Caco-2 (cell line): ENCODE measurements around the gene TRAK1. TPM values are rescaled to one million over a fixed set of nuclear protein-coding genes. Genes with fewer than 3 reads are reported as not detected.

Source experiments
- BruUV-seq: library from RNA; stranded (reverse); fragments of 400-500 nt; replicated peaks from 2 replicates; lab custom pipeline; 2021; lab: Mats Ljungman, UMichigan
- CTCF ChIA-PET: fragments of 300-600 bp; sonication (Branson Sonifier 250); formaldehyde crosslinking; loops from one replicate; lab custom pipeline; 2022; ENCODE audit warnings: antibody characterized with exemption; lab: Charles Lee
- POLR2A ChIA-PET: fragments of 300-600 bp; sonication (Branson Sonifier 250); formaldehyde crosslinking; loops from one replicate; lab custom pipeline; 2022; ENCODE audit warnings: antibody characterized with exemption; lab: Charles Lee
- DNase-seq, 2 experiments: peaks; one replicate each; pipeline versions ENCODE4 v3.0.0 to v3.0.0-alpha.2; 2020 to 2022
- H3K27me3 ChIP-seq: replicated peaks from 2 replicates; pipeline ENCODE4 v1.6.0; 2011; ENCODE audit warnings: low read length; ENCODE audit not compliant: control insufficient read depth, insufficient read depth
- H3K36me3 ChIP-seq: 2 replicates; pipeline ENCODE4 v1.5.1; 2011; ENCODE audit warnings: low read length; ENCODE audit not compliant: control insufficient read depth, insufficient read depth
- H3K4me1 ChIP-seq: fragments of 250-450 bp; sonication (Bioruptor Pico); 2 replicates; pipeline ENCODE4 v1.5.1; 2020; ENCODE audit warnings: mild to moderate bottlenecking
- H3K4me3 ChIP-seq: 2 replicates; pipeline ENCODE4 v1.5.1; 2011; ENCODE audit warnings: low read depth, mild to moderate bottlenecking, control low read depth, low read length
- H3K9me3 ChIP-seq: fragments of 250-450 bp; sonication (Bioruptor Pico); 2 replicates; pipeline ENCODE4 v1.5.1; 2020; ENCODE audit warnings: mild to moderate bottlenecking, moderate library complexity
- H3K27ac Mint-ChIP-seq: one replicate; pipeline ENCODE4 v1.8.0; 2022; ENCODE audit warnings: mixed read lengths; ENCODE audit not compliant: unreplicated experiment
- H3K27me3 Mint-ChIP-seq: one replicate; pipeline ENCODE4 v1.8.0; 2022; ENCODE audit warnings: mixed read lengths; ENCODE audit not compliant: insufficient read depth, unreplicated experiment
- H3K36me3 Mint-ChIP-seq: one replicate; pipeline ENCODE4 v1.8.0; 2022; ENCODE audit warnings: mild to moderate bottlenecking, mixed read lengths; ENCODE audit not compliant: insufficient read depth, unreplicated experiment
- H3K4me1 Mint-ChIP-seq: one replicate; pipeline ENCODE4 v1.8.0; 2022; ENCODE audit warnings: low read depth, mixed read lengths; ENCODE audit not compliant: unreplicated experiment
- H3K4me3 Mint-ChIP-seq: one replicate; pipeline ENCODE4 v1.8.0; 2022; ENCODE audit warnings: mild to moderate bottlenecking, moderate library complexity, mixed read lengths; ENCODE audit not compliant: unreplicated experiment
- H3K9me3 Mint-ChIP-seq: one replicate; pipeline ENCODE4 v1.8.0; 2022; ENCODE audit warnings: mixed read lengths; ENCODE audit not compliant: unreplicated experiment
- intact Hi-C: fragments of 100-400 bp; cut with micrococcal nuclease; formaldehyde crosslinking; loops from one replicate; pipeline ENCODE4 v1.10.0; 2022; ENCODE audit not compliant: unreplicated experiment
- total RNA-seq: library from RNA; stranded (reverse); gene quantifications from 2 replicates; pipeline ENCODE4 v1.2.3, GENCODE V29; 2022
- TF ChIP-seq, protein P1 (sequence below), 2 experiments: fragments of 200-600 bp in 1 of 2; IDR thresholded peaks; 1 replicate in 1 of 2; 2 replicates in 1 of 2; pipeline versions ENCODE4 v1.5.1 to v1.8.0; 2011 to 2022; ENCODE audit warnings: antibody characterized with exemption in 1 of 2, control low read depth in 1 of 2, inconsistent platforms in 1 of 2, low read depth in 1 of 2, low read length in 1 of 2, mild to moderate bottlenecking in 1 of 2, moderate library complexity in 1 of 2; ENCODE audit not compliant: insufficient read depth in 1 of 2, severe bottlenecking in 1 of 2, unreplicated experiment in 1 of 2

Gene TRAK1
- total RNA-seq, 1 experiment from 2014 or later: 33.3 TPM

- TSS peak; percentile 68 for BruUV-seq
- Mint-ChIP-seq H3K9me3 (no peaks in the 10 kb centered on the region), H3K27me3 (no peaks in the 10 kb centered on the region), H3K27ac (peak overlapping the region; percentile 79), H3K4me3 (peak overlapping the region; percentile 39), H3K4me1 (peaks cover 27% of the 10 kb centered on the region), H3K36me3 (peaks cover 5% of the 10 kb centered on the region)
- Histone ChIP-seq H3K4me1 (peaks cover 39% of the 10 kb centered on the region), H3K36me3 (no peaks in the 10 kb centered on the region), H3K4me3 (no peak overlapping the region), H3K27me3 (no peaks in the 10 kb centered on the region), H3K9me3 (no peaks in the 10 kb centered on the region)
- intact Hi-C loops: loop anchor here (1.0 kb wide), 5 partner anchors 13 to 327 kb away; no protein-coding TSS in a partner anchor
- peak; percentile 59 to 71 for DNase-seq
- CTCF ChIA-PET: interaction anchor here (0.6 to 4.6 kb wide), 16 partner anchors 9 to 1418 kb away, joined by 3 to 183 read pairs (median 5); no protein-coding TSS in a partner anchor
- TF ChIP-seq, protein P1, sequence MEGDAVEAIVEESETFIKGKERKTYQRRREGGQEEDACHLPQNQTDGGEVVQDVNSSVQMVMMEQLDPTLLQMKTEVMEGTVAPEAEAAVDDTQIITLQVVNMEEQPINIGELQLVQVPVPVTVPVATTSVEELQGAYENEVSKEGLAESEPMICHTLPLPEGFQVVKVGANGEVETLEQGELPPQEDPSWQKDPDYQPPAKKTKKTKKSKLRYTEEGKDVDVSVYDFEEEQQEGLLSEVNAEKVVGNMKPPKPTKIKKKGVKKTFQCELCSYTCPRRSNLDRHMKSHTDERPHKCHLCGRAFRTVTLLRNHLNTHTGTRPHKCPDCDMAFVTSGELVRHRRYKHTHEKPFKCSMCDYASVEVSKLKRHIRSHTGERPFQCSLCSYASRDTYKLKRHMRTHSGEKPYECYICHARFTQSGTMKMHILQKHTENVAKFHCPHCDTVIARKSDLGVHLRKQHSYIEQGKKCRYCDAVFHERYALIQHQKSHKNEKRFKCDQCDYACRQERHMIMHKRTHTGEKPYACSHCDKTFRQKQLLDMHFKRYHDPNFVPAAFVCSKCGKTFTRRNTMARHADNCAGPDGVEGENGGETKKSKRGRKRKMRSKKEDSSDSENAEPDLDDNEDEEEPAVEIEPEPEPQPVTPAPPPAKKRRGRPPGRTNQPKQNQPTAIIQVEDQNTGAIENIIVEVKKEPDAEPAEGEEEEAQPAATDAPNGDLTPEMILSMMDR (IDR thresholded peaks at IDR 0.05; ENCODE audit: insufficient read depth in 1 of 2, low read depth in 1 of 2, low read length in 1 of 2, severe bottlenecking in 1 of 2, unreplicated experiment in 1 of 2): peak; percentile 75 to 86
- POLR2A ChIA-PET: interaction anchor here (0.8 to 1.0 kb wide), 2 partner anchors 13 to 74 kb away, joined by 3 to 4 read pairs; no protein-coding TSS in a partner anchor
These were observed 26.2 kb downstream of the TRAK1 start for GRCh38 chr3:42117175-42118008.

DNA sequence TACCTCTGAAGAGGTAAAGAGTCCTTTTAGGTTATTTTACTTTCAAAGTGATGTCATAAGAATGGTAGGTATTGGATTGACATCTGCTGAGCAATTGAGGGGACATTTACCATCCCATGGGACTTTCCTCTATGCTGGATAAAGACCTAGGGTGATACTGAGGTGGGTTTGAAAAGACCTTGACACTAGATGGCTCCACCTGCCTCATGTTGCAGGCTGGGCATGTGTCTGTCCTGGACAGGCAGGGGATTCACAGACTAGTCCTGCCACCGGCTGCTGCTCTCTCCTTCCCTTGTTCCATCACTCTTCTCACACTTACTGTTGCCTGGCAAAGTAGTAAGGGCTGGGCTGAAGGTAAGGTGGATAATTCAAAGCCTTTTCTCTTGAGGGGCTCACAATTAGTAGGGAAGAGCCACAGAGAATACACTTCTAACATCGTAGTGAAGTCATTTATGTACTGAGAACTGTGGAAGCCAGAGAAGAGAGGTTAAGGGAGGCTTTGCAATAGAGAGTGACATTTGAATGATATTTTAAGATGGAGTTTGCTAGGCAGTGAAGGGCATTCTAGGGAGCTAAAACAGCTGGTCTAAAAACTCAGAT, 27.7 kb downstream of the TRAK1 start:
- Histone ChIP-seq H3K27me3 (no peaks in the 10 kb centered on the region), H3K9me3 (no peaks in the 10 kb centered on the region), H3K4me1 (peaks cover 49% of the 10 kb centered on the region), H3K36me3 (no peaks in the 10 kb centered on the region), H3K4me3 (no peak overlapping the region)
- H3K27me3 Mint-ChIP-seq: no peaks in the 10 kb centered on the region
- no peak overlapping the region for H3K4me3 Mint-ChIP-seq
- intact Hi-C loops: loop anchor here (1.0 kb wide), 3 partner anchors 11 to 72 kb away; no protein-coding TSS in a partner anchor
- H3K4me1 Mint-ChIP-seq: peaks cover 41% of the 10 kb centered on the region
- no peaks in the 10 kb centered on the region for H3K9me3 Mint-ChIP-seq
- DNase-seq: peak; percentile 79
- TF ChIP-seq, protein P1 (IDR thresholded peaks at IDR 0.05; ENCODE audit: insufficient read depth in 1 of 2, low read depth in 1 of 2, low read length in 1 of 2, severe bottlenecking in 1 of 2, unreplicated experiment in 1 of 2): peak; percentile 65 to 74
- BruUV-seq: no TSS peak
- H3K36me3 Mint-ChIP-seq: peaks cover 9% of the 10 kb centered on the region
- CTCF ChIA-PET: interaction anchor here (1.4 to 4.6 kb wide), 4 partner anchors 11 to 111 kb away, joined by 4 to 183 read pairs (median 13); no protein-coding TSS in a partner anchor
- POLR2A ChIA-PET: no interaction called here
- peak overlapping the region; percentile 38 for H3K27ac Mint-ChIP-seq
